Right lung (tissue), 5 donors: ENCODE data around the gene DGKI. TPM values are rescaled to one million over a fixed set of nuclear protein-coding genes. Genes with fewer than 3 reads are reported as not detected.
"Not testable (repeated sequence)": the region's sequence is repeated elsewhere in the genome, so short reads cannot be mapped to it uniquely, and the experiment has no call there.

ENCODE experiments used
- DNase-seq, 2 donors: peaks; one replicate each; pipeline ENCODE4 v3.0.0-alpha.2; 2013
- polyA plus RNA-seq, 5 donors: library from polyadenylated mRNA; unstranded; fragments of 120-200 nt; gene quantifications; one replicate each; pipeline versions ENCODE4 v1.2.1 to v1.2.3, GENCODE V29; 2013; ENCODE audit warnings: inconsistent platforms in 1 of 5, low replicate concordance in 1 of 5; ENCODE audit not compliant: insufficient read length in 5 of 5, insufficient read depth in 1 of 5

DGKI gene
- polyA plus RNA-seq, 5 donors, result 0.36 to 0.91 (median 0.61) TPM

GRCh38 chr7:137480401-137480800 lies 366.4 kb downstream of the DGKI start:
- DNase-seq, result no peak

DNA sequence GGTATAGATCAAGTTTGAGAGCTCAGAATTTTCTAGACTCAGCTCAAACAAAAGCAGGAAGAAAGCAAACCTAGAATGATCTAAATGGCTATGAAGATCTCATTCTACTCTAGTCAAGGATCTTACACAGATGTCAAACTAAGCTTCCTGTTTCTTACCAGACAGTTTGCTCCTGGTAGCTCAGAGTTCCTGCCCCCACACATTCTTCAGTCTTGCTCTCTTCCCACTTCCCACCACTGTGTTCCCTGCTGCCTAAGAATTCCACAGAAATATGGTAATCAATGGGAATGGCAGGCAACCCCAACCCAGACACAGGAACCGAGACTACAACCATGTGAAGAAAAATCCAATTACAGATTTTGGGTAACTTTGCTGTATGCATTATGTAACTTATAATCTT lies 369.8 kb downstream of the DGKI start:
- DNase-seq, result no peak

GRCh38 chr7:137475966-137476365 lies 370.8 kb downstream of the DGKI start:
- no peak for DNase-seq

DNA sequence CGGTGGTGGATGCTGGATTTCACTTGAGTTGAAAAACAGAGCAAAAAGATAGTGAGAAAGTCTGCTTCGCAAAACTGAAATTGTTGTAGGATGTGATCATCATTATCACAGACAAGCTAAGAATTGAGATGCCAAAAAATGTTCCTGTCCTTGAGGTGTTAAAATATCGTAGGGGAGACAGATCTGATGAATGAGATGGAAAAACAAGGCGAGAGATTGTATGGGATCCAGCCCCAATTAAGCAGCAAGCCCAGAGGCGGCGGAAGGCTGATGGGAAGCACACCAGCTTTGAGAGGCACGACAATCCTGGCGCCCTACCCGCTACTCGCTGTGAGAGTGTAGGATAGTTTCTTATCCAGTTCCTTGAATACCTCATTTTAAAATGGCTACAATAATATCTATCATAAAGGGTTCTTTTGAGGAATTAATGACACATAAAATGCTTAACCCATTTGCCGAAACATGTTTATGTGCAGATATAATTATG lies 372.2 kb downstream of the DGKI start:
- DNase-seq, result no peak

GRCh38 chr7:137471128-137471527 lies 375.6 kb downstream of the DGKI start:
- DNase-seq, result no peak

GRCh38 chr7:137469858-137470257 lies 376.9 kb downstream of the DGKI start:
- no peak for DNase-seq

DNA sequence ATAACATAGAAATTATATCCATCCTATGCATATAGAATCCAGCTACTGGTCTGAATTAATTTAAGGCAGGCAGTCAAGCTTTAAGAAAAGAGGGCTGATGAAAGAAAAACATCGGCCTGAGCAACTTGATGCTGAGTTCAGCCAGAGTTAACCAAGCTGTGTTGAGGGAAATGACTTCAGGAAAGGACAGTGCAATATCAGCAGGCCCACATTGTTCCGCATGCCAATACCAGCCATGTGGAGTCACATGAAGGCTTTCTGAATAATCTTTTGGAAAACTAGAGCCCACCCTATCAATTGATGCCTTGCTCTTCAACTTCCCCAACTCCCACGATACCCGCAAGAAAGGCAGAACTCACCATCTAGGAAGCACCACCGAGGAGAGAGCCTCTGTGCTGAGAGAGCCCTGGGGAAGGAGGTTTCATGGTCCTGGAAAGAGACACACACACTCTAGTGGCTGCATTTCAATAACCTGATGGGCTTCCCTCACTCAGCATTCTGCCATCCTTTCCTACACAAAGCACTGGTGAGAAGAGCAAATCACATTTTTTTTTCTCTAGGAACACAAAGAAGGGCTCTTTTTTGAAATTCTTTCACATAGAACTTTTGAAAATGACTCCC lies 377.5 kb downstream of the DGKI start:
- DNase-seq, result no peak

DNA sequence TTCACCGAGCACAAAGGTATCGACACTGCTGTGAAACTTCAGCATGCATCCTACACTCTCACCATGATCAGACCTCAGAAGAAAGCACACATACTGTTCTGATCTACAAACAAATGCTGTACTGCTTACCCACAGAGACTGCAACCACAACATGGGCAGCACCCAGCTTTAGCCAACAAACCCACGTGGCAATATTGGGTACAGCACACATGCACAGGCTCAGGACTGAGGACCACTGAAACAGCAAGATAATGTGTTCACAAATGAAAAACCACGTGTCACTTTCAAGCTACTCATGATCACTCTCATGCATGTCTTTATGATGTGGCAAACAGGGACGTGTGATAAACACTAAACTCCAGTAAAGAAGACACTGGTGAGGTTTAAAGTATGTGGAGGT lies 383.9 kb downstream of the DGKI start:
- no peak for DNase-seq

GRCh38 chr7:137462074-137462715 lies 384.6 kb downstream of the DGKI start:
- DNase-seq, result no peak

- no peak for DNase-seq
These were observed 388.4 kb downstream of the DGKI start for GRCh38 chr7:137458399-137458798.

- DNase-seq, result peak; percentile 74 to 81
These were observed 392.0 kb downstream of the DGKI start for GRCh38 chr7:137454767-137455166.

DNA sequence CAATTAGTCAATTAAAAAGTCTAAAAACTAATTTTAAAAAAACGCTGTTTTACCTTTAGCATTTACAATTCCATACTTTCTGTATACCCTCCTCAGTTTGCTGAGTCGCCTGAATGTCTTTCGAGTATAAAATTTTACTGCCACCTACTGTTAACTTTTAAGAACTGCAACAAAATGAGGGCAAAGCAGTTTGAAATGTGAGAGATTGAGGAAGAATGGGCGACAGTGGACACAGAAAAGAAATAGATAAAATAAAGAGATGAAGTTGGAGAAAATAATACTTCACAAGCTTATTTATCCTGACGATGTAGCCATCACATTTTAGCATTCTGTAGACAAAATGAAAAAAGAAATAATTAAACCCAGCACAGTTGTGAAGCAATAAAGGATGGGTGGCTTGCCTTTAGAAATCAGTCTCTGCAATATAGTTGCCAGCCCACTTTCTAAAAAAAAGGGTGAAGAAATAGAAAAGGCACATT lies 392.5 kb downstream of the DGKI start:
- DNase-seq, result peak; percentile 45 to 61

DNA sequence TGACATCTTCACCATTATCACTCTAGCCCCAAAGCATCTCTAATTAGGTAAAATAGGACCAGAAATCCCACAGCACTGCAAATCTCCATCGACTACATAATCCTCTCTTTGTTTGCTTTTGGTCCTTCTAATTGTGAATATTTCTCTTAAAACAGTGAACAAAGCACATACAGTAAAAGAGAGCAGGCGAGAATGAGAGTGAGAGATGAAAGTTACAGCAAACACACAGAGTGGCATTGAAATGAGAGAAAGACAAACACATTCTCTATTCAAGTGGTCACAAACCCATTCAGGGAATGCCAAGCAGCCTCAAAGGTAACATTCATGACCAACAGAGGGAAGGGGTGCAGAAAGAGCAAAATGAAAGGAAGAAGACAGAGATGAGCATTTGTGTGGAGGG lies 393.4 kb downstream of the DGKI start:
- DNase-seq, result no peak

- DNase-seq, result no peak
These were observed 397.8 kb downstream of the DGKI start for GRCh38 chr7:137449016-137449415.

GRCh38 chr7:137448572-137448971 lies 398.2 kb downstream of the DGKI start:
- DNase-seq, result not testable (repeated sequence)

DNA sequence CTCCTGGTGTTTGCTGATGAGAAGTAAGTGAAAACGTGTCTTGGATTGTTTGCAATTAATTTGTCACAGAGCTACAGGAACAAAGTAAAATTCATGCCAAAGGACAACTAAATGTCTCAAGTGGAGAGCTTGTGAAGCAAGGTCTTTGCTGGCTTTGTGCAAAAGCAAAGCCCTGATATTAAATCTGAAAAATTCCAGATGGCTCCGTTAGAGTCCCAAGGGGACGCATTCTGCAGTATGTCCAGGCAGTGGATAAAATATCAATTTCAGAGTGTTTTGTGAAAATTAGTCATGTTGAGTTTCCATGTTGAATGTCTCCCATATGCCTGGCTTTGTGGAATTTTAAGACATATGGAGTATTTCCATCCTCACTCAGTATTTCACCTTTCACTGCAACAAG lies 400.7 kb downstream of the DGKI start:
- peak in 1 of 2 donors; percentile 12 for DNase-seq

DNA sequence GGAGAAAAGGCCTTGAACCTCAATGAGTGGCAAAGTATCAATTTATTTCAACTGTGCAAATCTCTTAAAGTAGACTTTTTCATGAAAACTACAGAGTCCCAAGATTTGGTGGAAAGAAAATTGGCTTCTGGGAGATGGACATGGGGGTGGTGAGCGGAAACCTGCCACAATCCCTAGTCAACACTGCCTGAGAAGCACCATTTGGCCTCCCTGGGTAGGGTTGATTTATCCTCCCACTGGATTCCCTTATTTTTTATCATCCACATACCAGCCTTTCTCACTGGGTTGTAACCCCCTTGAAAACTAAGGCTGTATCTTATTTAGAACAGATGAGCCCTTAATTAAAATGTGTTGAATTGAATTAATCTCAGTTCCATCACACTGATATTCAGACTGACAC lies 401.5 kb downstream of the DGKI start:
- no peak for DNase-seq

- no peak for DNase-seq
These were observed 403.2 kb downstream of the DGKI start for GRCh38 chr7:137443616-137444015.

DNA sequence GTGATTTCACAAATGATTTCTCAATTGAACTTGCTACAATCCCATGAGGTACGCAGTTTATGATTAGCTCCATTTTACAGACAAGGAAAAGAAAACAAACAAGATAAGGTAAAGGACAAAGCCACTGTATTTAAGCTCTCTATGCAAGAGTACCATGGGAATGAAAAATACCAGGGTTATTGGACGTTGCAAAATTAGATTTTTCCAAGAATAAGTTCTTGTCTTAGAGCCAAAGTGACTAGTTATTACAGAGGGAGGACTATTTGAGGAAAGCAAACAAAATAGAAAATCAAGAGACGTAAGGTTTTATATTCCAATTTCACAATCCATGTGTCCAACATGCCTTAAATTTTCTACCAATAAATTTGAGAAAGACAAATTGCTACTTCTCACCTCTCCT lies 405.3 kb downstream of the DGKI start:
- DNase-seq, result no peak

GRCh38 chr7:137439829-137440825 lies 406.6 kb downstream of the DGKI start:
- DNase-seq, result peak; percentile 66

GRCh38 chr7:137434946-137435345 lies 411.8 kb downstream of the DGKI start:
- DNase-seq, result no peak

GRCh38 chr7:137434530-137434929 lies 412.2 kb downstream of the DGKI start:
- DNase-seq, result no peak
